Caki2 (cell line): ENCODE data around the gene PPP1R12B. TPM values are rescaled to one million over a fixed set of nuclear protein-coding genes. Genes with fewer than 3 reads are reported as not detected.
"Not testable (repeated sequence)": the region's sequence is repeated elsewhere in the genome, so short reads cannot be mapped to it uniquely, and the experiment has no call there.

Source experiments
- DNase-seq: peaks from one replicate; pipeline ENCODE4 v3.0.0-alpha.2; 2015; ENCODE audit warnings: low read depth
- in situ Hi-C: cut with HindIII; loops from 2 replicates; pipeline ENCODE4 v1.10.0; 2016; ENCODE audit warnings: low sequenced_read_pairs, low pct_unique_long_range_greater_than_20kb, mixed read lengths
- total RNA-seq: library from RNA; depleted of rRNA; stranded (reverse); fragments of >200 nt; shearing (Covaris generic); gene quantifications from 2 replicates; pipeline ENCODE4 v1.2.3, GENCODE V29; 2014; ENCODE audit warnings: low replicate concordance

Gene PPP1R12B
- total RNA-seq, 1 experiment from 2014 or later = 14.8 TPM

GRCh38 chr1:202466339-202466738, 117.8 kb downstream of the PPP1R12B start:
- peak; percentile 18 for DNase-seq
- in situ Hi-C loops = not testable (repeated sequence)

- in situ Hi-C loops, DNase-seq: not testable (repeated sequence)
These were observed 118.9 kb downstream of the PPP1R12B start for GRCh38 chr1:202467381-202467780.

GRCh38 chr1:202468695-202469094, 120.2 kb downstream of the PPP1R12B start:
- in situ Hi-C loops = not testable (repeated sequence)
- peak; percentile 16 for DNase-seq

GRCh38 chr1:202469123-202469522, 120.6 kb downstream of the PPP1R12B start:
- in situ Hi-C loops, DNase-seq: not testable (repeated sequence)

- DNase-seq = no peak
These were observed 122.7 kb downstream of the PPP1R12B start for GRCh38 chr1:202471246-202471645.

GRCh38 chr1:202472347-202473124, 124.0 kb downstream of the PPP1R12B start:
- DNase-seq, in situ Hi-C loops: not testable (repeated sequence)

More at GRCh38 chr1:202471246-202471645, 122.7 kb downstream of the PPP1R12B start:
- in situ Hi-C loops = no loop called here

- DNase-seq, in situ Hi-C loops: not testable (repeated sequence)
These were observed 125.0 kb downstream of the PPP1R12B start for GRCh38 chr1:202473266-202474045.

GRCh38 chr1:202479661-202480060, 131.2 kb downstream of the PPP1R12B start:
- in situ Hi-C loops, DNase-seq: not testable (repeated sequence)

- DNase-seq, in situ Hi-C loops: not testable (repeated sequence)
These were observed 132.1 kb downstream of the PPP1R12B start for GRCh38 chr1:202480640-202481039.

- DNase-seq = peak; percentile 68
- in situ Hi-C loops = not testable (repeated sequence)
These were observed 134.9 kb downstream of the PPP1R12B start for GRCh38 chr1:202483362-202483761.

GRCh38 chr1:202484032-202484431, 135.5 kb downstream of the PPP1R12B start:
- DNase-seq, in situ Hi-C loops: not testable (repeated sequence)

GRCh38 chr1:202484820-202485219, 136.3 kb downstream of the PPP1R12B start:
- in situ Hi-C loops, DNase-seq: not testable (repeated sequence)

GRCh38 chr1:202488178-202488649, 139.7 kb downstream of the PPP1R12B start:
- in situ Hi-C loops, DNase-seq: not testable (repeated sequence)

- DNase-seq, in situ Hi-C loops: not testable (repeated sequence)
These were observed 140.6 kb downstream of the PPP1R12B start for GRCh38 chr1:202489101-202489500.

GRCh38 chr1:202493112-202493511, 144.6 kb downstream of the PPP1R12B start:
- DNase-seq, in situ Hi-C loops: not testable (repeated sequence)

GRCh38 chr1:202498542-202498941, 150.0 kb downstream of the PPP1R12B start:
- in situ Hi-C loops = no loop called here

GRCh38 chr1:202499997-202500396, 151.5 kb downstream of the PPP1R12B start:
- in situ Hi-C loops, DNase-seq: not testable (repeated sequence)

More at GRCh38 chr1:202498542-202498941, 150.0 kb downstream of the PPP1R12B start:
- no peak for DNase-seq

- in situ Hi-C loops = no loop called here
- DNase-seq = peak; percentile 41
These were observed 152.8 kb downstream of the PPP1R12B start for GRCh38 chr1:202501281-202501680.

- DNase-seq = no peak
- in situ Hi-C loops = no loop called here
These were observed 156.9 kb downstream of the PPP1R12B start for GRCh38 chr1:202505356-202505755.
